Erythroblast (primary cell): Measurements from ENCODE around the gene HES5.

Source experiments
- GATA1 ChIP-seq: IDR thresholded peaks from 2 replicates; pipeline ENCODE4 v1.6.1; 2011; ENCODE audit warnings: low read depth, mild to moderate bottlenecking, control low read depth, low read length, moderate library complexity
- POLR2A ChIP-seq: IDR thresholded peaks from 2 replicates; pipeline ENCODE4 v1.6.1; 2011; ENCODE audit warnings: mild to moderate bottlenecking, low read length

DNA sequence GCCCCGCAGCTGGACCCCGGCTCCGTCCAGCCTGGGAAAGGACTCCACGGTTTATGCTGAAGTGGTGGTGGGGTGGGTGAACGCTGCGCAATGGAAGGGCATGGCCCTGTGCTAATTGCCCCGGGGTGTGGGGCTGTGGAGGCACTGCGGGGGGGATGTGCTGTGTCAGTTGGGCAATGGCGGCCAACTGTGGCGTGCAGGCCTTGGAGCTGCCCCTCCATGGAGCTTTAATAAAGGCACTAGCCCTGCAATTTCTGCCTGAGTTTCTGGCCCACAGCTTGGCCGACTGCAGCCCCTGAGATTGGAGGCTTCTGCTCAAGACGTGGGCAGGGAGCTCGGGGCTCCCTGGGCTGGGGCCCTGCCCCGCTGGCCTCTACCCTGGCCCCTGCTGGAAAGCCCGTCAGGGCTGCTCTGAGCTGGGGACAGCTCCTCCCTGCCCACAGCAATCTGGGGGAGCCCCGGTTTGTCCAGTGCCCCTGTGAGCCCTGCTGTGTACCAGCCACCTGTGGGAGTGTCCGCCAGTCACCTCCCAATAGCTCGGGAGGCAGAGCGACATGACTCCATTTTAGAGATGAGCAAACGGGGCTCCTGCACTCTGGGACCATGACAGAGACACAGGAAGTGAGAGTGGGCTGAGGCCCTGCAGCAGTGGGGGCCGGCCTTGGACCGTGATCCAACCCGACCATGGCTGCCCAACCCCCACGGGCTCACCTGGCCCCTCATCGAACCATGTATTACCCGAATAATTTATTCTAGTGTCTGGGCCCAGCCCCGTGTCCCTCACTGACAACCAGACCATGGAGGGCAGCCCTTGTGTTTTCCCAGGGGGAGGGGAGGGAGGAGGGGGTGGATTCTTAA is 17.4 kb upstream of the HES5 start:
- TF ChIP-seq POLR2A (no peak), GATA1 (no peak)
